ENCODE measurements around the gene EIF2S3B. TPM values are rescaled to one million over a fixed set of nuclear protein-coding genes. Genes with fewer than 3 reads are reported as not detected.

EIF2S3B gene
- 1.4 and 1.8 TPM in 2 replicates for total RNA-seq (ENCODE audit: low replicate concordance)

DNA sequence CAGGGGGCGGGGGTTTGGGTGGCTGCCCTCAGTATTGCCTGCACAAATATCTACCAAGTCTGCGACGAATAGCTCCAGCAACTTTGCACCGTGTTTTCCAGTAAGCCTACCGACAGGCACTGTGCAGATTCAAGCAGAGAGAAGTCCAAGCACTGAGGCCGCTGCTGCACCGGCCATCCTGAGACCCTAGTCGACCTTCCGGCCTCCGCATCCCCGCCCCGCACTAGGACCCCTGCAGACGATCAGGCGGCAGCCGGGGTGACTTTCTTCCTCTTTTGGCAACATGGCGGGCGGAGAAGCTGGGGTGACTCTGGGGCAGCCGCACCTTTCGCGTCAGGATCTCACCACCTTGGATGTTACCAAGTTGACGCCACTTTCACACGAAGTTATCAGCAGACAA, at the start of gene EIF2S3B:
Gene EIF2S3B (plus strand): TSS at position 271 of the 400 bp plus-strand sequence. CDS start 13 bp downstream, at position 284.
- Mint-ChIP-seq H3K4me1 (no peaks in the 10 kb centered on the region), H3K9me3 (peaks cover 3% of the 10 kb centered on the region), H3K27me3 (ENCODE audit: insufficient read depth, low read depth) (no peaks in the 10 kb centered on the region), H3K4me3 (no peak within 1 kb of the TSS), H3K27ac (no peak within 1 kb of the TSS), H3K36me3 (no peaks in the 10 kb centered on the region)
- Histone ChIP-seq H3K27ac (no peak within 1 kb of the TSS), H3F3A (ENCODE audit: low read depth) (no peaks in the 10 kb centered on the region), H3K79me2 (ENCODE audit: low read depth) (no peaks in the 10 kb centered on the region), H3K4me2 (no peak within 1 kb of the TSS), H3K4me3 (no peak within 1 kb of the TSS), H3K9me3 (ENCODE audit: low read depth) (no peaks in the 10 kb centered on the region), H3K9ac (no peak within 1 kb of the TSS), H3K4me1 (no peaks in the 10 kb centered on the region), H3K27me3 (no peaks in the 10 kb centered on the region), H2AFZ (replicated peaks) (no peak within 1 kb of the TSS), H3K36me3 (no peaks in the 10 kb centered on the region), H4K20me1 (ENCODE audit: low read depth) (no peaks in the 10 kb centered on the region)
- TF ChIP-seq, protein P1, sequence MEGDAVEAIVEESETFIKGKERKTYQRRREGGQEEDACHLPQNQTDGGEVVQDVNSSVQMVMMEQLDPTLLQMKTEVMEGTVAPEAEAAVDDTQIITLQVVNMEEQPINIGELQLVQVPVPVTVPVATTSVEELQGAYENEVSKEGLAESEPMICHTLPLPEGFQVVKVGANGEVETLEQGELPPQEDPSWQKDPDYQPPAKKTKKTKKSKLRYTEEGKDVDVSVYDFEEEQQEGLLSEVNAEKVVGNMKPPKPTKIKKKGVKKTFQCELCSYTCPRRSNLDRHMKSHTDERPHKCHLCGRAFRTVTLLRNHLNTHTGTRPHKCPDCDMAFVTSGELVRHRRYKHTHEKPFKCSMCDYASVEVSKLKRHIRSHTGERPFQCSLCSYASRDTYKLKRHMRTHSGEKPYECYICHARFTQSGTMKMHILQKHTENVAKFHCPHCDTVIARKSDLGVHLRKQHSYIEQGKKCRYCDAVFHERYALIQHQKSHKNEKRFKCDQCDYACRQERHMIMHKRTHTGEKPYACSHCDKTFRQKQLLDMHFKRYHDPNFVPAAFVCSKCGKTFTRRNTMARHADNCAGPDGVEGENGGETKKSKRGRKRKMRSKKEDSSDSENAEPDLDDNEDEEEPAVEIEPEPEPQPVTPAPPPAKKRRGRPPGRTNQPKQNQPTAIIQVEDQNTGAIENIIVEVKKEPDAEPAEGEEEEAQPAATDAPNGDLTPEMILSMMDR (IDR thresholded peaks at IDR 0.05) = no peak
- TF ChIP-seq EZH2 (IDR thresholded peaks at IDR 0.05) = no peak
- no peak for TF ChIP-seq EZH2phosphoT487 (IDR thresholded peaks at IDR 0.05)
- no peak for DNase-seq (ENCODE audit: low spot score)

DNA sequence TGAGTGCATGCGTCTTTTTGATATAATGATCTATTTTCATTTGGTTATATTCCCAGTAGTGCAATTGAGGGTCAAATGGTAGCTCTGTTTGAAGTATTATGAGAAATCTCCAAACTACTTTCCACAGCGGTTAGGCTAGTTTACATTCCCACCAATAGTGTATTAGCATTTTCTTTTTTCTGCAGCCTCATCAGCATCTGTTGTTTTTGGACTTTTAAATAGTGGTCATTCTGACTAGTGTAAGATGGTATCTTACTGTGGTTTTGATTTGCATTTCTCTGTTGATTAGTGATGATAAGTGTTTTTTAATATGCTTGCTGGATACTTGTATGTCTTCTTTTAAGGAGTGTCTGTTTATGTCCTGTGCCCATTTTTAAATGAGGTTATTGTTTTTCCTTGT, 48.8 kb upstream of the EIF2S3B start:
- H3K36me3 Mint-ChIP-seq = no peaks in the 10 kb centered on the region

DNA sequence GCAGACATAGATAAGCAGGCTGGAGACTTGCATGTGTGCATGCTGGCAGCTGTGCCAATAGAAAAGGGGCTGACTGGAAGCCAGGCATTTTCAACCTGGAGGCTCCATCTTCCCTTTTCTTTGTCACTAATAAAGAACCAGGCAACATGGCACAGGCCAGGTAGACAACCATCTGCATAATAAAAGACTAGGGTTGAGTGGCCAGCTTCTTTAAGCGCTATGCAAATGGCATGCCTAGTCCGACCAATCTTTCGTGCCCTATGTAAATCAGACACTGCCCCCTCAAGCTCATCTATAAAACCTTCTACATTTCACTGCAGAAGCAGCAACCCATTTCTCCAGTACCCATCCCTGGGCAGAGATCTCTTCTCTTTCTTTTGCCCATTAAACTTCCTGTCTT, 47.9 kb upstream of the EIF2S3B start:
- TF ChIP-seq, protein P1 (IDR thresholded peaks at IDR 0.05) = no peak
- H3K4me3 ChIP-seq = no peak overlapping the region
- no peaks in the 10 kb centered on the region for H3K36me3 Mint-ChIP-seq
- no peak overlapping the region for H3K4me3 Mint-ChIP-seq
- DNase-seq (ENCODE audit: low spot score) = peak; percentile 11
- peaks cover 26% of the 10 kb centered on the region for H3K9me3 Mint-ChIP-seq
- H3K4me2 ChIP-seq = no peak overlapping the region
- H3K27ac ChIP-seq = no peak overlapping the region
- no peaks in the 10 kb centered on the region for H3K27me3 Mint-ChIP-seq (ENCODE audit: insufficient read depth, low read depth)
- no peaks in the 10 kb centered on the region for H3F3A ChIP-seq (ENCODE audit: low read depth)
- H3K36me3 ChIP-seq = no peaks in the 10 kb centered on the region
- H3K9ac ChIP-seq = no peak overlapping the region
- no peaks in the 10 kb centered on the region for H3K79me2 ChIP-seq (ENCODE audit: low read depth)
- no peak overlapping the region for H3K27ac Mint-ChIP-seq
- no peaks in the 10 kb centered on the region for H3K4me1 Mint-ChIP-seq
- H3K4me1 ChIP-seq = no peaks in the 10 kb centered on the region
- H4K20me1 ChIP-seq (ENCODE audit: low read depth) = no peaks in the 10 kb centered on the region
- H3K27me3 ChIP-seq = no peaks in the 10 kb centered on the region
- no peaks in the 10 kb centered on the region for H3K9me3 ChIP-seq (ENCODE audit: low read depth)
- peak overlapping the region; percentile 69 for H2AFZ ChIP-seq (replicated peaks)

More for the DNA sequence above, 48.8 kb upstream of the EIF2S3B start:
- no peaks in the 10 kb centered on the region for H3K27me3 ChIP-seq
- H3F3A ChIP-seq (ENCODE audit: low read depth) = no peaks in the 10 kb centered on the region
- no peak overlapping the region for H3K4me3 ChIP-seq
- Mint-ChIP-seq H3K4me3 (no peak overlapping the region), H3K9me3 (peaks cover 25% of the 10 kb centered on the region), H3K27ac (no peak overlapping the region), H3K27me3 (ENCODE audit: insufficient read depth, low read depth) (no peaks in the 10 kb centered on the region), H3K4me1 (no peaks in the 10 kb centered on the region)
- no peak overlapping the region for H2AFZ ChIP-seq (replicated peaks)
- H3K4me2 ChIP-seq = no peak overlapping the region
- no peaks in the 10 kb centered on the region for H3K4me1 ChIP-seq
- H4K20me1 ChIP-seq (ENCODE audit: low read depth) = no peaks in the 10 kb centered on the region
- TF ChIP-seq EZH2 (IDR thresholded peaks at IDR 0.05) (no peak), EZH2phosphoT487 (IDR thresholded peaks at IDR 0.05) (no peak)
- TF ChIP-seq, protein P1 (IDR thresholded peaks at IDR 0.05) = no peak
- no peaks in the 10 kb centered on the region for H3K79me2 ChIP-seq (ENCODE audit: low read depth)
- no peak overlapping the region for H3K9ac ChIP-seq
- H3K27ac ChIP-seq = no peak overlapping the region
- DNase-seq (ENCODE audit: low spot score) = no peak
- H3K36me3 ChIP-seq = no peaks in the 10 kb centered on the region
- no peaks in the 10 kb centered on the region for H3K9me3 ChIP-seq (ENCODE audit: low read depth)
